Esophagus mucosa (tissue), 1 donor: ENCODE measurements around the gene CCR7. TPM values are rescaled to one million over a fixed set of nuclear protein-coding genes. Genes with fewer than 3 reads are reported as not detected.
"Not testable (repeated sequence)": the region's sequence is repeated elsewhere in the genome, so short reads cannot be mapped to it uniquely, and the experiment has no call there.

Experiments used
- ATAC-seq: fragments of 200-7000 bp; cut with Tn5 transposase; one replicate; pipeline ENCODE4 v1.9.1; 2020
- total RNA-seq: library from RNA; stranded (reverse); gene quantifications from one replicate; pipeline ENCODE4 v1.2.4, GENCODE V29; 2023
- donor health status: DM: yes; HTN: yes; CAD: no.

The CCR7 gene
- total RNA-seq, 1 donor from 2014 or later, result 0.48 TPM

- ATAC-seq, result no peak
These were observed 31.9 kb upstream of the CCR7 start for GRCh38 chr17:40597156-40597555.

- peak; percentile 20 for ATAC-seq
These were observed 31.1 kb upstream of the CCR7 start for GRCh38 chr17:40596261-40596919.

- no peak for ATAC-seq
These were observed 25.5 kb upstream of the CCR7 start for GRCh38 chr17:40590742-40591141.

- ATAC-seq, result no peak
These were observed 23.3 kb upstream of the CCR7 start for GRCh38 chr17:40588552-40588951.

GRCh38 chr17:40586264-40586663 lies 21.0 kb upstream of the CCR7 start:
- not testable (repeated sequence) for ATAC-seq

- ATAC-seq, result not testable (repeated sequence)
These were observed 19.7 kb upstream of the CCR7 start for GRCh38 chr17:40584950-40585349.

GRCh38 chr17:40582328-40582901 lies 17.1 kb upstream of the CCR7 start:
- peak; percentile 98 for ATAC-seq

- no peak for ATAC-seq
These were observed 14.9 kb upstream of the CCR7 start for GRCh38 chr17:40580140-40580539.

- no peak for ATAC-seq
These were observed 14.2 kb upstream of the CCR7 start for GRCh38 chr17:40579471-40579870.

- no peak for ATAC-seq
These were observed 12.4 kb upstream of the CCR7 start for GRCh38 chr17:40577611-40578065.

- peak; percentile 63 for ATAC-seq
These were observed 11.0 kb upstream of the CCR7 start for GRCh38 chr17:40576113-40576740.

GRCh38 chr17:40574292-40574691 lies 9.0 kb upstream of the CCR7 start:
- ATAC-seq, result no peak

GRCh38 chr17:40572245-40572993 lies 7.1 kb upstream of the CCR7 start:
- ATAC-seq, result not testable (repeated sequence)

- ATAC-seq, result peak; percentile 5
These were observed 3.0 kb upstream of the CCR7 start for GRCh38 chr17:40568074-40568836.

GRCh38 chr17:40567377-40567776 lies 2.1 kb upstream of the CCR7 start:
- no peak for ATAC-seq

GRCh38 chr17:40565769-40566409 lies 617 bp upstream of the CCR7 start:
- ATAC-seq, result no peak

- ATAC-seq, result no peak
These were observed 933 bp downstream of the CCR7 start for GRCh38 chr17:40564195-40564882.

- ATAC-seq, result no peak
These were observed 1.8 kb downstream of the CCR7 start for GRCh38 chr17:40563220-40564052.

- ATAC-seq, result no peak
These were observed 2.4 kb downstream of the CCR7 start for GRCh38 chr17:40562838-40563219.

GRCh38 chr17:40561871-40562611 lies 3.2 kb downstream of the CCR7 start:
- ATAC-seq, result no peak
